ENCODE data around the gene ATPAF1.
"Not testable (repeated sequence)": the region's sequence is repeated elsewhere in the genome, so short reads cannot be mapped to it uniquely, and the experiment has no call there.

- not testable (repeated sequence) for TF ChIP-seq CTCF, EZH2 (IDR thresholded peaks at IDR 0.05)
Observed at GRCh38 chr1:46662919-46663318, 5.2 kb downstream of the ATPAF1 start.

Data from neural progenitor cell (in vitro differentiated cells).